Measurements from ENCODE around the gene SETBP1.
A peak's percentile ranks its signal among the peaks of the same experiment; 100 is the strongest.

The SETBP1 gene

GRCh38 chr18:44924785-44925499 is 244.3 kb downstream of the SETBP1 start:
- H3K23ac ChIP-seq (ENCODE audit: low read length): no peak overlapping the region
- H3K18ac ChIP-seq (ENCODE audit: low read length): no peak overlapping the region
- no peak overlapping the region for H3K4me2 ChIP-seq (ENCODE audit: low read length)
- DNase-seq: no peak
- H3K36me3 ChIP-seq (ENCODE audit: control insufficient read depth, insufficient read depth, low read length): no peaks in the 10 kb centered on the region
- no peaks in the 10 kb centered on the region for H3K4me1 ChIP-seq (ENCODE audit: control insufficient read depth, low read depth, low read length)
- H3K79me2 ChIP-seq (ENCODE audit: control insufficient read depth, insufficient read depth, low read length): no peaks in the 10 kb centered on the region
- no peak overlapping the region for H2AK5ac ChIP-seq (ENCODE audit: low read length)
- H2BK15ac ChIP-seq (replicated peaks; ENCODE audit: low read depth): no peak overlapping the region
- H3K27me3 ChIP-seq (ENCODE audit: insufficient read depth, low read length, poor library complexity): no peaks in the 10 kb centered on the region
- H3K9ac ChIP-seq (ENCODE audit: low read length): no peak overlapping the region
- no peak overlapping the region for H4K5ac ChIP-seq (ENCODE audit: low read length)
- no peak overlapping the region for H3K4me3 ChIP-seq (ENCODE audit: low read length)
- H4K8ac ChIP-seq (ENCODE audit: low read depth, low read length): no peak overlapping the region
- WGBS (ENCODE audit: extremely low coverage, insufficient coverage, low lambda C conversion rate): no CpG with 5 or more reads among the region's 6 CpGs
- no peak overlapping the region for H3K56ac ChIP-seq (ENCODE audit: low read length)
- H3K4ac ChIP-seq (ENCODE audit: low read depth, low read length): no peak overlapping the region
- no peak overlapping the region for H2BK5ac ChIP-seq (ENCODE audit: low read length)
- H3K79me1 ChIP-seq (ENCODE audit: low read length): no peaks in the 10 kb centered on the region
- H2BK120ac ChIP-seq (ENCODE audit: low read depth, low read length): no peak overlapping the region
- no peak overlapping the region for H3K27ac ChIP-seq (ENCODE audit: low read depth, low read length)

- H3K4me1 ChIP-seq (ENCODE audit: control insufficient read depth, low read depth, low read length): no peaks in the 10 kb centered on the region
- H2BK5ac ChIP-seq (ENCODE audit: low read length): no peak overlapping the region
- H3K4me2 ChIP-seq (ENCODE audit: low read length): no peak overlapping the region
- no peak overlapping the region for H3K4me3 ChIP-seq (ENCODE audit: low read length)
- no peak overlapping the region for H2AK5ac ChIP-seq (ENCODE audit: low read length)
- no peak overlapping the region for H4K8ac ChIP-seq (ENCODE audit: low read depth, low read length)
- no peaks in the 10 kb centered on the region for H3K27me3 ChIP-seq (ENCODE audit: insufficient read depth, low read length, poor library complexity)
- no peaks in the 10 kb centered on the region for H3K79me2 ChIP-seq (ENCODE audit: control insufficient read depth, insufficient read depth, low read length)
- no peaks in the 10 kb centered on the region for H3K36me3 ChIP-seq (ENCODE audit: control insufficient read depth, insufficient read depth, low read length)
- H3K9ac ChIP-seq (ENCODE audit: low read length): no peak overlapping the region
- H3K4ac ChIP-seq (ENCODE audit: low read depth, low read length): no peak overlapping the region
- no peak overlapping the region for H3K23ac ChIP-seq (ENCODE audit: low read length)
- H2BK120ac ChIP-seq (ENCODE audit: low read depth, low read length): no peak overlapping the region
- H2BK15ac ChIP-seq (replicated peaks; ENCODE audit: low read depth): no peak overlapping the region
- WGBS (ENCODE audit: extremely low coverage, insufficient coverage, low lambda C conversion rate): no CpG with 5 or more reads among the region's 6 CpGs
- no peak for DNase-seq
- H4K5ac ChIP-seq (ENCODE audit: low read length): no peak overlapping the region
- H3K79me1 ChIP-seq (ENCODE audit: low read length): no peaks in the 10 kb centered on the region
- no peak overlapping the region for H3K18ac ChIP-seq (ENCODE audit: low read length)
- H3K27ac ChIP-seq (ENCODE audit: low read depth, low read length): no peak overlapping the region
- no peak overlapping the region for H3K56ac ChIP-seq (ENCODE audit: low read length)
Measured at GRCh38 chr18:44927127-44927849, 246.6 kb downstream of the SETBP1 start.

- no peak overlapping the region for H2BK5ac ChIP-seq (ENCODE audit: low read length)
- no peak overlapping the region for H3K9ac ChIP-seq (ENCODE audit: low read length)
- no peaks in the 10 kb centered on the region for H3K36me3 ChIP-seq (ENCODE audit: control insufficient read depth, insufficient read depth, low read length)
- no CpG with 5 or more reads among the region's 2 CpGs for WGBS (ENCODE audit: extremely low coverage, insufficient coverage, low lambda C conversion rate)
- H3K4me1 ChIP-seq (ENCODE audit: control insufficient read depth, low read depth, low read length): peaks cover 3% of the 10 kb centered on the region
- H3K27me3 ChIP-seq (ENCODE audit: insufficient read depth, low read length, poor library complexity): no peaks in the 10 kb centered on the region
- no peak overlapping the region for H3K27ac ChIP-seq (ENCODE audit: low read depth, low read length)
- no peak overlapping the region for H3K4ac ChIP-seq (ENCODE audit: low read depth, low read length)
- H2AK5ac ChIP-seq (ENCODE audit: low read length): no peak overlapping the region
- H3K4me2 ChIP-seq (ENCODE audit: low read length): no peak overlapping the region
- H2BK120ac ChIP-seq (ENCODE audit: low read depth, low read length): no peak overlapping the region
- no peaks in the 10 kb centered on the region for H3K79me2 ChIP-seq (ENCODE audit: control insufficient read depth, insufficient read depth, low read length)
- H3K23ac ChIP-seq (ENCODE audit: low read length): no peak overlapping the region
- H3K79me1 ChIP-seq (ENCODE audit: low read length): no peaks in the 10 kb centered on the region
- H4K8ac ChIP-seq (ENCODE audit: low read depth, low read length): no peak overlapping the region
- no peak overlapping the region for H2BK15ac ChIP-seq (replicated peaks; ENCODE audit: low read depth)
- no peak for DNase-seq
- H3K18ac ChIP-seq (ENCODE audit: low read length): no peak overlapping the region
- no peak overlapping the region for H4K5ac ChIP-seq (ENCODE audit: low read length)
- H3K4me3 ChIP-seq (ENCODE audit: low read length): no peak overlapping the region
- no peak overlapping the region for H3K56ac ChIP-seq (ENCODE audit: low read length)
Measured at GRCh38 chr18:44934901-44935300, 254.2 kb downstream of the SETBP1 start.

GRCh38 chr18:44935455-44935854 is 254.8 kb downstream of the SETBP1 start:
- Histone ChIP-seq H3K4me2 (ENCODE audit: low read length) (no peak overlapping the region), H4K5ac (ENCODE audit: low read length) (no peak overlapping the region), H3K79me2 (ENCODE audit: control insufficient read depth, insufficient read depth, low read length) (no peaks in the 10 kb centered on the region), H3K79me1 (ENCODE audit: low read length) (no peaks in the 10 kb centered on the region), H3K4me1 (ENCODE audit: control insufficient read depth, low read depth, low read length) (peaks cover 3% of the 10 kb centered on the region), H3K36me3 (ENCODE audit: control insufficient read depth, insufficient read depth, low read length) (no peaks in the 10 kb centered on the region), H2AK5ac (ENCODE audit: low read length) (no peak overlapping the region), H4K8ac (ENCODE audit: low read depth, low read length) (no peak overlapping the region), H3K27me3 (ENCODE audit: insufficient read depth, low read length, poor library complexity) (no peaks in the 10 kb centered on the region), H2BK120ac (ENCODE audit: low read depth, low read length) (no peak overlapping the region), H3K18ac (ENCODE audit: low read length) (peak overlapping the region; percentile 51), H3K27ac (ENCODE audit: low read depth, low read length) (no peak overlapping the region), H3K9ac (ENCODE audit: low read length) (no peak overlapping the region), H2BK5ac (ENCODE audit: low read length) (no peak overlapping the region), H3K4ac (ENCODE audit: low read depth, low read length) (no peak overlapping the region), H3K56ac (ENCODE audit: low read length) (no peak overlapping the region), H3K23ac (ENCODE audit: low read length) (no peak overlapping the region), H2BK15ac (replicated peaks; ENCODE audit: low read depth) (no peak overlapping the region), H3K4me3 (ENCODE audit: low read length) (no peak overlapping the region)
- DNase-seq: no peak

- no peak overlapping the region for H2BK120ac ChIP-seq (ENCODE audit: low read depth, low read length)
- peaks cover 3% of the 10 kb centered on the region for H3K4me1 ChIP-seq (ENCODE audit: control insufficient read depth, low read depth, low read length)
- H3K9ac ChIP-seq (ENCODE audit: low read length): no peak overlapping the region
- no peaks in the 10 kb centered on the region for H3K79me2 ChIP-seq (ENCODE audit: control insufficient read depth, insufficient read depth, low read length)
- no peak overlapping the region for H4K5ac ChIP-seq (ENCODE audit: low read length)
- H3K79me1 ChIP-seq (ENCODE audit: low read length): no peaks in the 10 kb centered on the region
- H2BK5ac ChIP-seq (ENCODE audit: low read length): peak overlapping the region; percentile 32
- H3K27ac ChIP-seq (ENCODE audit: low read depth, low read length): no peak overlapping the region
- no peak overlapping the region for H3K56ac ChIP-seq (ENCODE audit: low read length)
- no peaks in the 10 kb centered on the region for H3K36me3 ChIP-seq (ENCODE audit: control insufficient read depth, insufficient read depth, low read length)
- H3K4ac ChIP-seq (ENCODE audit: low read depth, low read length): no peak overlapping the region
- no peak overlapping the region for H3K4me2 ChIP-seq (ENCODE audit: low read length)
- DNase-seq: no peak
- no peak overlapping the region for H3K23ac ChIP-seq (ENCODE audit: low read length)
- H3K27me3 ChIP-seq (ENCODE audit: insufficient read depth, low read length, poor library complexity): no peaks in the 10 kb centered on the region
- no peak overlapping the region for H2BK15ac ChIP-seq (replicated peaks; ENCODE audit: low read depth)
- WGBS (ENCODE audit: extremely low coverage, insufficient coverage, low lambda C conversion rate): no CpG with 5 or more reads among the region's 6 CpGs
- peak overlapping the region; percentile 95 for H2AK5ac ChIP-seq (ENCODE audit: low read length)
- no peak overlapping the region for H3K18ac ChIP-seq (ENCODE audit: low read length)
- no peak overlapping the region for H4K8ac ChIP-seq (ENCODE audit: low read depth, low read length)
- no peak overlapping the region for H3K4me3 ChIP-seq (ENCODE audit: low read length)
Measured at GRCh38 chr18:44936485-44936884, 255.8 kb downstream of the SETBP1 start.

Data from mesendoderm (in vitro differentiated cells).